Measurements from ENCODE around the gene DGUOK.

DGUOK gene

DNA sequence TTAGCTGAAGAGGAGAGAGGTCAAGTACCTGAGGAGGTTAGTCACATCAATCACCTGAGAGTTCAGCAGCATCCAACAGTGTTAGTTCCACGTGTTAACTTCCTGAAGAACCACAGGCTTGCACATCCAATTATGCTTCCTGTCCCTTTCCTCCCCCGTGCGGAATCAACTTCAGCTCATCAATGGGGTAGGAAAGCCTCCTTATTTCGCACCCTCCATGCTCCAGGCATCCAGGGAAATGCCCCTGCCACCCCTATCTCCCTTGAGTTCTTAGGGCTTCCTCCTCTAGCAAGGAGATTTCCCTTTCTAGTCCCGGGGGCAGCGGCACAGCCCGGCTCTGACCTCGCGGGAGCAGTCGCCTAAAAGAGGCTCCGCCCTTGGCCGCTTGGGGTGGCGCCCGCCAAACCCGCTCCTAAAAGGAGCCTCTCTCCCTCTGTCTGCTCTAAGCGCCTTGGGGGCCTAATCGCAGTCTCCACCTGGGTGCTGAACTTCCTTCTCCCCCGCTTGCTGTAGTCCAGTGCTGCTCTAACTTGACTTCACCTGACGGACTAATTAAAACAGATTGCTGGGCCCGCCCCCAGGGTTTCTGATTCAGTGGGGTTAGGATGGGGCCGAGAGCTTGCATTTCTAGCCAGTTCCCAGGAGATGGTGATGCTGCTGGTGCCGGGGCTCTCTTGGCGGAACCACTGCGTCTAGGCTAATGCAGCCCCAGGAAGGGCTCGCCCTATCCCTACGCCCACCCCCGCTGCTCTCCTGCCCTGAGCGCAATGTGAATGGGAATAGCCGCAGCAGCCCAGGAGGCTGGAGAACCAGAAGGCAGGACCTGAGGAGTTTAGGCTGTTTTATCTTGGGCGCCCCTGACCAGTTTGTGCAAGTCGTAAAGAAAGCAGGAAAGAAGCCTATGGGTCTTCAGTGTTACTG lies 54.7 kb downstream of the DGUOK start:
- no peak for DNase-seq (ENCODE audit: low spot score)

DNA sequence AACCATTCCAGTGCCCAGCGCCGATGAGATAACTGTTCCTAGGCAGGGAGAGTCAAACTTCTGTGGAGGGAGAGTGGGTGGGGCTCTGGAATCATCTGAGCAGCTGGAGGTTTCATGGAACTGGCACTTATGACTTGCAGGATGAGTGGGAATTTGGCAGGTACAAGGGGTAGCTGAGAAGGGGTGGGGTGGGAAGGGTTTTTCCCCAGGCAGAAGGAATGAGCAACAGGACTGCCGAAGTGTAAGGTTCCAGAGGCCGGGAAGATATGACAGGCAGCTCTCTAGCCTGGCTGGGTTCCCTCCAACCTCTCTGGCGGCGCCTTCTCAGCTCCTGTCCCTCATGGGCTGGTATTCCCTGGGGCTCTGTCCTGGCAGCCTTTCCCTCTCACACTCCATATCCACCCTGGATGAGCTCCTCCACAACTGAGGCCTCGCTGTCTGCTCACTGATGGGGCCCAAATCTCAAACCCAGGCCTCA lies 55.5 kb downstream of the DGUOK start:
- DNase-seq (ENCODE audit: low spot score): no peak

DNA sequence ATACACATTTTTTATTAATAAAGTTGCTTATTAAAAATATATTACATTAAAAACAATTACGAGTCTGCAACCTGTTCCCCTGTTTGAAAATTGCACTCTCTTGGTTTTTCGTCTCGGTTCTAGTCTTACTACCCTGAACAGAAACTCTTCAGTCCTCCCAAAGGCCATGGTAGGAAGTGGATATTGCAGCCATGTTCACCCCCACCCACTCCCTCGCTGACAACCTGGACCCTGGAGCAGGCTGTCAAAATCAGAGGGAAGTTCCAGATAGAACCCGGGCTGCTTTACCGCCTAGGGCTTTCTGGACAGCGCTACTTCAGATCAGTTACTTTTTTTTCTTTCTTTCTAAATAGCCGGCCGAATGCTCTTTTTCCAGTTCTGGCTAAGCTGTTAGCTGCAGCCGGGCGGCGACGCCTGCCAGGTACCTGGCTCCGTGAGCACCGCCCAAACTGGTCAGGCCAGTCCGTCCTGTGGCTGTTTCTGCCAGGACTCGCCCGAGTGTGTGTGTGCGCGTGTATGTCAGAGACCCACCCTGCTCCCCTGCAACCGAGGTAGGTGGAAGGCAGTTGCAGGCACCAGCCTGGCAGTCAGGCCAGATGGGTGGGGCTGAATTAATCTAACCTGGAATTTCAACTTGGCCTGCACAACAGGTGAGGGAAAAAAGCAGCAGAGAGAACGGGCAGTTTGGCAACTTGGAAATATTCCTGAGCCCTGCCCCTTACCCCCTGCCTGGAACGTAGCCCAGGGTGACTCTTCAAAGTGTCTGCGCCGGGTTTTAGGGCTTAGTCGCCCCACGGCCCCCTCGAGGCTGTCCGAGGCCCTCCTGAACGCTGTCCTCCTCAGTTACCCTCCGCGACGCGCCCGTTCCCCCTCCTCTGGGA lies 56.9 kb downstream of the DGUOK start:
- no peak for DNase-seq (ENCODE audit: low spot score)

DNA sequence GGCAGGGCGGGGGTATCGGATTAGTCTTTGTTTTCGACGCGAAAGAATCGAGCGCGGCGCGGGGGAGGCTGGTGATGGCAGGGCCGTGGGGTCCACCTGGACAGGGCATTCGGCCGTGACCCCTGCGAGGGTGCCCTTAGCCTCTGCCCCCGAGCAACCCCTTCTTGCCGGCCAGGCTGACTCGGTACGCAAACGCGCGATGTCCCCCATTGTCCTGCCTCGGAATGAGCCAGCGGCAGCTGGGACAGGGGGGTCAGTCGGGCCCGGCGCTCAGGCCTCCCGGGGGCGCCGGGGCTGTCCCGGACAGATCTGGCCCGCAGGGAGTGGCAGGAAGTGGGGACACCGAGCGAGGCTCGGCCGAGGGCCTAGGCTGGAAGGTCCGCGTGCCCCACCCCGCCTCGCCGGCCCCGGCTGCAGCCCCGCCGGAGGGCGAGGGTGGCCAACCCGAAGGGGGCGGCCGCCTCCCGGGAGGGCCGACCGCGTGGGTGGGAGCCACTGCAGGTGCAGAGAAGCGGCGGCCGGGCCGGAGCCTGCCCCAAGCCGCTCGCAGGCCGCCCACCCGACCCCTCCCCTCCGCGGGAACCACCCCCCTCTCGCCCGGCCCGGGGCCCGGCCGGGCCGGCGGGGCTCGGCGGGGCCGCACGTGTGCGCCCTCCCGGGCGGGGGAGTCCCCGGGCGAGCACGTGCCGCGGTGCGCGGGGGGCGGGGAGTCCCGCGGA lies 57.7 kb downstream of the DGUOK start, which contains the start of gene TET3:
TSS of gene TET3 (plus strand) at position 708 of the 719 bp plus-strand sequence. CDS start 1,494 bp downstream, outside the sequence.
- no peak for DNase-seq (ENCODE audit: low spot score)

- peak; percentile 64 for DNase-seq (ENCODE audit: low spot score)
Observed at GRCh38 chr2:73984922-73985307, 58.2 kb downstream of the DGUOK start.

- peak; percentile 71 for DNase-seq (ENCODE audit: low spot score)
Observed at GRCh38 chr2:73985308-73986084, 58.8 kb downstream of the DGUOK start.

DNA sequence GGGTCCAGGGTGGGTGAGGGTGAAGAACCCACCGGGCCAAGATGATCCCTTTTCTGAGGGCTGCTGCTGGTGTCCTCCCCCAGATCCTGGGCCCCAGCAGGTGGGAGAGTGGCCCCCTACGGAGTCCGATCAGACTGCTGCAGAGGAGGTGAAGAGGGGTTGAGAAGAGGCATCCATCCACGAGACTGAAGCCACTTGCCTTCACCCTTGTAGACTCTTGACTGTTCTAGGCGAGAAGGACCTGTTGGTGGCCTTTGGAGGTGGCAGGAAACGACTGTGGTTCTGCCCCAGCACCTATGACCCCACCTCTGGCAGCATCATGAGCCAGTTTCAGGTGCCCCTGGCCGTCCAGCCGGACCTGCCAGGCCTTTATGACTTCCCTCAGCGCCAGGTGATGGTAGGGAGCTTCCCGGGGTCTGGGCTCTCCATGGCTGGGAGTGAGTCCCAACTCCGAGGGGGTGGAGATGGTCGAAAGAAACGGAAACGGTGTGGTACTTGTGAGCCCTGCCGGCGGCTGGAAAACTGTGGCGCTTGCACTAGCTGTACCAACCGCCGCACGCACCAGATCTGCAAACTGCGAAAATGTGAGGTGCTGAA lies 59.5 kb downstream of the DGUOK start:
- peak; percentile 20 for DNase-seq (ENCODE audit: low spot score)

GRCh38 chr2:73987109-73987947 lies 60.6 kb downstream of the DGUOK start:
- DNase-seq (ENCODE audit: low spot score): peak; percentile 42

DNA sequence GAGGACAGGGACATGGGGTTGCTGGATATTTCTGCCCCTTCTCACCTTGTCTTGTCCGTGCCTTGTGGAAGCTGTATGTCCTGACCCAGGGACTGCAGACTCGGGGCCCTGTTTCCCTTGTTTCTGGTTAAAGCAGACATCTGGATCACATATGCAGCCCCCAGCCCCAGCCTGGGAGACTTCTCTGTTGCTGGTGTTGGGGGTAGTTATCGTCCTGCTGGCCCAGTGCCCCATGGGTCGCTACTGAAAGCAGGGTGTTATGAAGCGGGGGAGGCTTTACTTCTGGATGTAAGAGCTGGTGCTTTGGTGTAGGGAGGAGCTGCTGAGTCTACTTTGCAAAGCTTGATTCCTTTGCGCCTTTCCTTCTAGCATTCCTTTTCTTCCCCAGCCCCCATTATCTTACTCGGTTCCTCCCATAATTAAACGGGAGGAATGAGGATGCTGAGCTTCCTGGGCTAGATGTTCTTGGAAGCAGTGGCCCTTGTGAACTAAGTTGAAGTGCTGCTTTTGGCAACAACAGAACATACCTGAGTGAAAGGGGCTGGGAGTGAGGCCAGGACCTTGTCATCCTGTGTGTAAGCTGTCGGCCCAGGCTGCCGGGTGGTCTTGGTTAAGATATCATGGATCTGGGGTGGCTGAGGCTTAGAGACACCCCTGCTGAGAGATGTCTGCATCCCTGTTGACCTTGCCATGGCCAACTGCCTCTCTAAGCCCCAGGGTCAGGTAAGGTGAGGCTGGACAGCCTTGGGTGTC lies 61.4 kb downstream of the DGUOK start:
- no peak for DNase-seq (ENCODE audit: low spot score)

GRCh38 chr2:73989972-73990371 lies 63.3 kb downstream of the DGUOK start:
- no peak for DNase-seq (ENCODE audit: low spot score)

DNA sequence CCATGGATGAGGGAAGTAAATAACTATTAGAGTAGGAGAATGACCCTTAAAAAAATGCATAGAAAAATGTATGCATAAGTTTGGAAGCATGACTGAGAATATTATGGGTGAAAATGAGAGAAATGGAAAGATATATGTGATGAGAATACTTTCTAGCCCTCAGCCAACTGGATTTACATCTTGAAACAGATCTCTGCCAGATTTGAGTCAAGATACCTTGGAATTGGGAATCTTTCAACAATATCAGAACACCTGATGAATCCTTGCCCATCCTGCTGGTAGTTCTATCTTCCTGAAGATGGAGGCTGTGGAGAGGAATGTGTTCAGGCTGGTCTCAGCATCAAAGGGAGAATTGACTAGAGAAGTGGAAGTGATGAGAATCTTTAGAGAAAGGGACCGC lies 63.9 kb downstream of the DGUOK start:
- DNase-seq (ENCODE audit: low spot score): no peak

- no peak for DNase-seq (ENCODE audit: low spot score)
Observed at GRCh38 chr2:73992036-73992435, 65.4 kb downstream of the DGUOK start.

GRCh38 chr2:73993376-73993775 lies 66.7 kb downstream of the DGUOK start:
- DNase-seq (ENCODE audit: low spot score): no peak

GRCh38 chr2:73993778-73994177 lies 67.1 kb downstream of the DGUOK start:
- DNase-seq (ENCODE audit: low spot score): no peak

GRCh38 chr2:73994178-73994831 lies 67.6 kb downstream of the DGUOK start:
- no peak for DNase-seq (ENCODE audit: low spot score)

DNA sequence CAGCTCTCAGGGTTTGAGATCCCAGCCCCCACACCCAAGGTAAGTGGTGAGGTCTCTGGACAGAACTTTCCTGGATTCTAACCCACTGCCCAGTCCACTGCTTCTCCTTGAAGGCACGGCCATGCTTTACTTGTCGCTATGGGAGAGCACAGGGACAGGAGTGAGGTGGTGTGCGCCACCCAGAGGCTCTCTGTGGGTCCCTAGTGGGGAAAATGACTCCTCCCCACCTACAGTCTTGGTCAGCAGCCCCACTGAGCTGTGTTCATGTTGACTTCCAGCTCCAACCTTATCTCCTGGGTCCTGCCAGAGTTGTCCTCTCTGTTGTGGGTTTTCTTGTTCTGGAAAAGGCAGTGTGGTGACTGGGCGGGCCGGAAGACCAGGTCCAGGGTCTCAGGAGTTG lies 69.1 kb downstream of the DGUOK start:
- DNase-seq (ENCODE audit: low spot score): no peak

DNA sequence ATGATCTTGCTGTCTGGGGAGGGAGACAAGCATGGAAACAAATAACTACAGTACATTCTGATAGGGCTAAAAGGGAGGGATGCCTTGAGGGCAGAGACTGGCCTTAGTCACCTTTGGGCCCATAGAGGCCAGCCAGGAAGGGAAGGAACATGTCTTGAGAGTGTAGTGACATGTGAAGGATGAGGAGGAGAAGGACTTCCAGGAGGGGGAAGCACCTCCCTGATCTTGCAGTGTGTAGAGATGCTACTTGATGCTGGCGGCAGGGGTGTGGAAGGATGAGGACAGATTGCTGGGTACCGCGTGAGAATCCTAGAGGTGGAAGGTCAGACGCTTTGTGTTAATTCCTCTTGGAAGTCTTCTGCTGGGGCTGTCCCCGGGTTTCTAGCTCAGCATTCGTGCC lies 71.1 kb downstream of the DGUOK start:
- no peak for DNase-seq (ENCODE audit: low spot score)

DNA sequence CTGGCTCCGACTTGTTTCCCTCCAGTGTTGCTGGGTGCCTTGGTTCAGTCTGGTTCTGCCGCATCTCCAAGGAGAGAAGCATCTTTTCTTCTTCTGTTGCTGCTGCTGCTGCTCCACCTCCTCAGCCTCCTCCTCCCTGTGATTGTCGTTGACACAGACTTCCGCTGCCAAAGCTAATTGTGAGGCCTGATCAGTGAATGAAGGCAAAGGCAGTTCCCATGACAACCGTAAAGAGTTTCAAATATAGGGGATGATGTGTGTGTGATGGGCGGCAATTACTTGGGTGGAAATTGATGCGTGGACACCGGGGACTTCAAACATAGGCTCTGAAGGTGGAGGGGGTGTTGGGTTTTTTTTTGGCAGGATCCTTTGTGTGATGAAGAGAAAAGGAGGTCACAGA lies 71.8 kb downstream of the DGUOK start:
- peak; percentile 65 for DNase-seq (ENCODE audit: low spot score)

- no peak for DNase-seq (ENCODE audit: low spot score)
Observed at GRCh38 chr2:73998933-73999332, 72.3 kb downstream of the DGUOK start.

All from CD4-positive, alpha-beta T cell treated with Interleukin-2 at 100 ng/mL for 4 hours (primary cell).